Measurements from ENCODE around the gene LRRC27. TPM values are rescaled to one million over a fixed set of nuclear protein-coding genes. Genes with fewer than 3 reads are reported as not detected.

Gene LRRC27
- total RNA-seq, 3 donors from 2014 or later, result 0.89 to 2.0 (median 1.1) TPM

DNA sequence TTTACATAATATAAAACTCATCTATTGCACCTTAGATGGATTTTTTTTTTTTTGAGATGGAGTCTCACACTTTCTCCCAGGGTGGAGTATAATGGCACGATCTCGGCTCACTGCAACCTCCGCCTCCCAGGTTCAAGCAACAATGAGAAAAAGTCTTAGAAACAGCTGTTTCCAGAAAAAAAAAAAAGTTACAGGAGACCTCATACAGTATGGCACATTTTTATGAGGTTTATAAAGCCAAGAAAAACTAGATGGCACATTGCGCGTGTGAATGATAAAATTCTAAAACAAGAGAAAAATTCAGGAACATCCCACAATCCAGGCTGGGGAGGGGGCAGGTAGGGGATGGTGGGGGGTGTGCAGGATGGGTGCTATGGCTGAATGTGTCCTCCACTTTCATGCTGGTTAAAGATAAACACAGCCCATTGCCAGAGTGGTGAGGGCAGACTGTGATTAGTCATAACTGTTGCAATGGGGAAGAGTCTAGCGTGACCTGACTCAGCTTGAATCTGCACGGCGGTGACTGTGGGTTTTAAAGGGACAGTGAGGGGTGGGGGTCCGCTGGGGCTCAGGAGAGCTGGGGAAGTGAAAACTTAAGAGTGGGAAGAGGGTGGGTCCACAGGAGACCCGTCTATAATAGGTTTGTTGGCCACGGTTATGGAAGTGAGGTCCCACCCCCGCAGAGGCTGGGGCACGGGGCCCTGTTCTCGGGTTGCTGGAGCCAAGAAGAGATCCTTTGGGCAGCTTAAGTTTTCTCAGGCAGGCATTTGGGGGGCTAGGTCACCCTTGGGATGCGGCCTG is 11.9 kb upstream of the LRRC27 start:
- peaks cover 9% of the 10 kb centered on the region for H3K36me3 Mint-ChIP-seq (ENCODE audit: insufficient read depth)
- H3K9me3 Mint-ChIP-seq, result no peaks in the 10 kb centered on the region
- no peak overlapping the region for H3K4me3 Mint-ChIP-seq

DNA sequence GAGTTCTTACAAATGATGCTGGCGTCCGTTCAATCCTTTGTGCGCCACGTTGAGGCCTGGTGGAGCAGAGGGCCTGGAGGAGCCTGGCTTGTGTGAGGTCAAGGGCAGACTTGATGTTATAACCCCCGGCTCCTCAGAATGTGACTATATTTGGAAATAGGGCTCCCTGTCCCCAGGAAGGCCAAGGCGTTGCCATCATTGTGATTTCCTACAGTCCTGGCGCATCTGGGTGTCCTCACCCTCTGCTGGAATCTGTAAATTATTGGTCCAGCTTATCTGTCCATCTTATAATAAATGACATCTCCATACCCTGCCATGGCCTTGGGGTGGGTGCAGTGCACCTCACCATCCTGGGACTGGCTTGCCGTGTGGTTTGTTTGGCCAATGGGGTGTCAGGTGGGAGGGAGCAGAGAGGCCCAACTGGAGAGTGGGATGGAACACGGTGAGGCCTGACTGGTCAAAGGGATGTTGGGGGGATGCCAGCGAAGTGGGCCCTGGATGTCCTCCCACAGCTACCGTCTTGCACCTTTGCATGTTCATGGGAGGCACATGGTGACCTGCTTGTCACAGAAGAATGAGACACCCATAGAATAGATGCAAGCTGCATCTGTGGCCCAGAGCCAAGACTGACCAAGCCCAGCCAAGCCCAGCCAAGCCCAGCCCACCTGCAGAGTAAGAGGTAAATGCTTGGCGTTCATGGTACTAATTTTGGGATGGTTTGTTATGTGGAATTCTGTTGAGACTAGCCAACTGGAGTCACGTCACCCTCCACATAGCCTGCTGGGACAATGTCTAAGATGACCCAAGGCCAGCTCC is 11.1 kb upstream of the LRRC27 start:
- peaks cover 11% of the 10 kb centered on the region for H3K36me3 Mint-ChIP-seq (ENCODE audit: insufficient read depth)
- peaks cover 17% of the 10 kb centered on the region for H3K4me1 Mint-ChIP-seq (ENCODE audit: low read depth)
- H3K27me3 Mint-ChIP-seq (ENCODE audit: low read depth), result no peaks in the 10 kb centered on the region
- no peak for DNase-seq
- ATAC-seq, result peak in 1 of 2 donors; percentile 8
- no peaks in the 10 kb centered on the region for H3K9me3 Mint-ChIP-seq
- no peak overlapping the region for H3K4me3 Mint-ChIP-seq

More for the DNA sequence above, 11.9 kb upstream of the LRRC27 start:
- Mint-ChIP-seq H3K27me3 (ENCODE audit: low read depth) (no peaks in the 10 kb centered on the region), H3K4me1 (ENCODE audit: low read depth) (peaks cover 15% of the 10 kb centered on the region)
- ATAC-seq (peak; percentile 98), DNase-seq (no peak)

DNA sequence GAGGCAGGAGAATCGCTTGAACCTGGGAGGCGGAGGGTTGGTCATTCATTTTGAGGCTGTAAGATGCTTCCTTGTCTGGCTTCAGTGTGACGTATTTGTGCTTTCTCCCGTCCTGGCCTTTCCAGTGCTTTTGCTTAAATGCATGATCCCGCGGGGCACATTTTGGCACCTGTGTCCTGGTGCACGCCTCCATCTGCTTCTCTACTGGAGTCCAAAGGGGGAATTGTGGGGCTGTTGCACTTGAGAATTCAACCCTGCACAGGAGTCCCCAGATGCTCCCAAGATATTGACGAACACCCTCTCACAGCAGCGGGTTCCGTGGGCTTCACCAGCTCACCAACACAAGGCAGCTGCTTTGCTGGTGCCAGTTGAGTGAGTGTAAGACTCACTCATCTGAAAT is 10.3 kb upstream of the LRRC27 start:
- no peaks in the 10 kb centered on the region for H3K9me3 Mint-ChIP-seq
- DNase-seq (no peak), ATAC-seq (no peak)
- peaks cover 26% of the 10 kb centered on the region for H3K4me1 Mint-ChIP-seq (ENCODE audit: low read depth)
- no peak overlapping the region for H3K4me3 Mint-ChIP-seq
- peaks cover 15% of the 10 kb centered on the region for H3K36me3 Mint-ChIP-seq (ENCODE audit: insufficient read depth)
- H3K27me3 Mint-ChIP-seq (ENCODE audit: low read depth), result no peaks in the 10 kb centered on the region

DNA sequence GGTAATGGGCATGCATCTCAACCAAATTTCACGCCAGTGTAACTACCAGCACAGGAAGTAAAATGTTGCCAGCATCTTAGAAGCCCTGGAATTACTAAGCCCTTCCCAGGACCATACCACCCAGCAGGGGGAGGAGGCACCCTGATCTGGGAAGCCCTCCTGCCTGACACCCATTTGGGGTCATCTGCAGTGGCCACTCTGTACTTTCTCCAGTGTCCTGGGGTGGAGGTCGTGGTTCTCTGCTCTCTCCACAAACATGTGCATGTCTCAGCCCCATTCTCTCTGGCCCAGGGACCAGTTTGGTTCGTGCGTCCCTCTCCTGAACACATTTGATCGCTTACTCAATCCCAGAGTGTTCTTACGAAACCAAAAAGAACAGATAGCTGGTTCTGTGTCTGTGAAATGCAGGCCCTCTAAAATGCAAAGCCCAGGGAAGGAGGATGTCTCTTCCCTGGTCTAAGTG is 9.4 kb upstream of the LRRC27 start:
- Mint-ChIP-seq H3K4me3 (no peak overlapping the region), H3K9me3 (no peaks in the 10 kb centered on the region), H3K36me3 (ENCODE audit: insufficient read depth) (peaks cover 17% of the 10 kb centered on the region), H3K27me3 (ENCODE audit: low read depth) (no peaks in the 10 kb centered on the region), H3K4me1 (ENCODE audit: low read depth) (peaks cover 31% of the 10 kb centered on the region)
- DNase-seq (no peak), ATAC-seq (no peak)

DNA sequence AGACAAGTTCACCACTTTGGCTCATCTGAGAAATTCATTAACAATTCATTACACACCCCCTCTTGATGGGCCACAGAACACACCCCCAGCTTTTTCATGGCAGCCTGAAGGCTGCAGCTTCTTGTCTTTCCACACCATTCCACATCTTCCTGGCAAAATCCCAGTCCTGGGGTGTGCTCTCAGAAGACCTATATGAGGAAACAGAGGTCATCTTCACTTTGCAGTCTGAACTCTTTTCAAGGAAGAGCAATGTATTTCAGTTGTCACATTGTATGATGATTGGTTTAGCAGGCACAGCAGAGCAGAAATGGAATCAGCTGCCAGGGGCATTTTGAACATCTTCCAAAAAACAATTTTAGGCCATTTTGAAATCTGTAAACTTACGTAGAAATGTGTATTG is 7.8 kb upstream of the LRRC27 start:
- Mint-ChIP-seq H3K36me3 (ENCODE audit: insufficient read depth) (peaks cover 17% of the 10 kb centered on the region), H3K27me3 (ENCODE audit: low read depth) (no peaks in the 10 kb centered on the region), H3K9me3 (no peaks in the 10 kb centered on the region), H3K4me3 (no peak overlapping the region), H3K4me1 (ENCODE audit: low read depth) (peaks cover 43% of the 10 kb centered on the region)
- ATAC-seq (no peak), DNase-seq (no peak)

DNA sequence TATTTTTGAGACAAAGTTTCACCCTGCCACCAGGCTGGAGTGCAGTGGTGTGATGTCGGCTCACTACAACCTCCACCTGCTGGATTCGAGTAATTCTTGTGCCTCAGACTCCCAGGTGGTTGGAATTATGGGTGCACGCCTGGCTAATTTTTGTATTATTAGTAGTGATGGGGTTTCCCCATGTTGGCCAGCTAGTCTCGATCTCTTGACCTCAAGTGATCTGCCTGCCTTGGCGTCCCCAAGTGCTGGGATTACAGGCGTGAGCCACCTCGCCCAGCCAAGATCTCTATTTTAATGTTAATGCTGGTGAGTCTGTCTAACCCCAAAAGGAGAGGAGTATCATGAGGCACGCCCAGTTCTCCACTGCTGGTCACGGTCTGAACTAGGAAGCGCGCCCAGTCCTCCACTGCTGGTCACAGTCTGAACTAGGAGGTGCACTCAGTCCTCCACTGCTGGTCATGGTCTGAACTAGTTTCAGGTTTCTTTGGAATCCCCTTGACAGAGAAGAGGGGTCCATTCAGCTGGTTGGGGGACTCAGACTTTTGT is 5.6 kb upstream of the LRRC27 start:
- H3K4me1 Mint-ChIP-seq (ENCODE audit: low read depth), result peaks cover 54% of the 10 kb centered on the region
- no peaks in the 10 kb centered on the region for H3K27me3 Mint-ChIP-seq (ENCODE audit: low read depth)
- H3K9me3 Mint-ChIP-seq, result no peaks in the 10 kb centered on the region
- no peak overlapping the region for H3K4me3 Mint-ChIP-seq
- no peak for ATAC-seq
- no peak for DNase-seq
- peaks cover 17% of the 10 kb centered on the region for H3K36me3 Mint-ChIP-seq (ENCODE audit: insufficient read depth)

DNA sequence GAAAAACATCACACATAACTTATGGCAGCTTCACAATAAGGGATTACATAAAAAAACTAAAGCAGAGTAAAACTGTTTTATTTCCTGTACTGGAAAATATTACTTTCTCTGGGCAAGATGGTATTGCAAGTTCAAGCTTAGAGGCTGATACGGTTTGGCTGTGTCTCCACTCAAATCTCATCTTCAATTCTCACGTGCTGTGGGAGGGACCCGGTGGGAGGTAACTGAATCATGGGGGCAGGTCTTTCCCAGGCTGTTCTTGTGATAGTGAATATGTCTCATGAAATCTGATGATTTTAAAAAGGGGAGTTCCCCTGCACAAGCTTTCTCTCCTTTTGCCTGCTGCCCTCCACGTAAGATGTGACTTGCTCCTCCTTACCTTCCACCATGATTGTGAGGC is 5.1 kb upstream of the LRRC27 start:
- Mint-ChIP-seq H3K4me1 (ENCODE audit: low read depth) (peaks cover 54% of the 10 kb centered on the region), H3K4me3 (peak overlapping the region; percentile 44), H3K27me3 (ENCODE audit: low read depth) (no peaks in the 10 kb centered on the region), H3K9me3 (no peaks in the 10 kb centered on the region), H3K36me3 (ENCODE audit: insufficient read depth) (peaks cover 17% of the 10 kb centered on the region)
- ATAC-seq, result peak; percentile 38 to 49
- DNase-seq, result peak; percentile 34

DNA sequence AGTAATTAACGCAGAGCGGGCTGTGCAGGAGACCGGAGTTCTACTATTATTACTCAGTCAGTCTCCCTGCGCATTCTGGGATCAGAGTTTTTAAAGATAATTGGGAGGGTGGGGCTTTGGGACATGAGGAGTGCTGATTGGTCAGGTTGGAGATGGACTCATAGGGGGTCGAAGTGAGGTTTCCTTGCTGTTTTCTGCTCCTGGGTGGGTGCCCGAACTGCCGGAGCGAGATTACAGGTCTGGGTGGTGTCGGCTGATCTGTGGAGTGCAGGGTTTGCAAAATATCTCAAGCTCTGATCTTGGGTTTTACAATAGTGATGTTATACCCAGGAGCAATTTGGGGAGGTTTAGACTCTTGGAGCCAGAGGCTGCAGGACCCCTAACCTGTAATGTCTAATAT is 3.9 kb upstream of the LRRC27 start:
- Mint-ChIP-seq H3K9me3 (no peaks in the 10 kb centered on the region), H3K4me3 (no peak overlapping the region), H3K27me3 (ENCODE audit: low read depth) (no peaks in the 10 kb centered on the region), H3K4me1 (ENCODE audit: low read depth) (peaks cover 61% of the 10 kb centered on the region), H3K36me3 (ENCODE audit: insufficient read depth) (peaks cover 17% of the 10 kb centered on the region)
- ATAC-seq (no peak), DNase-seq (no peak)

DNA sequence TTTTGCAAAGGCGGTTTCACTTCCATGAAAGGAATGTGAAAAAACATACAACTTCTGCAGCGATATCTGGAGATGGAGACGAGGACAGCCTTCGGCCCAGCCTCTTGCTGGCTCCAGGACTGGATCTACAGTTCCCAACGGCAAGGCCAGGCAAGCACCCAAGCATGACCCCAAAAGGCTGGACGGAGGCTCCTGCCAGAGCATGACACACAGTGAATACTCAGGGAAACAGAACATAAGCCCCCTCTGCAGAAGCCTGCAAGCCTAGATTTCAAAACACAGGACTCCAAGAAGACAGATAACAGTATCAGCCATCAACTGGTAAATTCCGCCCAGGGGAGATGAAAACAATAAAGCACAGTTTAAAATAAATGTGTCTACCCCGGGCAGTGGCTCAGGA is 3.3 kb upstream of the LRRC27 start:
- no peaks in the 10 kb centered on the region for H3K9me3 Mint-ChIP-seq
- no peak overlapping the region for H3K4me3 Mint-ChIP-seq
- no peak for DNase-seq
- H3K4me1 Mint-ChIP-seq (ENCODE audit: low read depth), result peaks cover 68% of the 10 kb centered on the region
- H3K27me3 Mint-ChIP-seq (ENCODE audit: low read depth), result no peaks in the 10 kb centered on the region
- no peak for ATAC-seq
- peaks cover 17% of the 10 kb centered on the region for H3K36me3 Mint-ChIP-seq (ENCODE audit: insufficient read depth)

DNA sequence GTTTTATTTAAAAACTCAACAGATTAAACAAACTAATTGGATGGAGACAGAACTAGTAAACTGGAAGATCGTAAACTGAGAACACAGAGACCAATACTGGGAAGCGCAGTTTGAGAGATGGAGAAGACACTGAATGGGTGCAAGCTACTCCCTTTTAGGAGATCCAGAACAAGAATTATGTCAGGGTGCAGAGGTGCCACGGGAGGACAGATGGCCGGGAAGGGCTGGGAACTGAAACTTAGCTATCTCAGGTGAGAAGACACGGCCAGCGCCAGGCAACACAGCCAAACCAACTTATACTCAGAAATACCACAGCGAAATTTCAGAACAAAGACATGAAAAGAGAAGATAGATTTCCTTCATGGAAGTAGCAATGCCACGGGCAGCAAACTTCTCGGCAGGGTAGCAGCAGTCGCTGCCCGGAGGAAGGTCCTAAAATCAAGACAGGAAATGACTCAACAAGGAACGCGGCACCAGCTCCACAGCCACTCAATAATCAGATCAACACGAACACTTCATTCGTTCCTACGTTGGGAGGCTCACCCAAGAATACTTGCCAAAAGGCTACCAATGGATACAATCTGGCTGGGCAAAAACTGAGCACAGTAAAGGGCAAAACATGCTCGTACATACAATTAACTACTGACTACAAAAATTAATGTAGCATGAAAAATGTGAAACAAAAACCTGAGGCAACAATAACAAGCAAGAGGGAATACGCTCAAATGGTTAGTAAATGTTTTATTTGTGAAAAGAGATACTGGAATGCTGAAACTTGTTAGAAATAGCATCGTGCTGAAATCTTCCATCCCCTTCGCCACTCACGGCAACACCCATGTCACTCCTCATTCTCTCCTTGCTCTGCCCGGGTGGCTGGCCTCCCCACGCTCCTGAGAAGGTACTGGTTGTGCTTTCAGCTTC is 2.2 kb upstream of the LRRC27 start:
- Mint-ChIP-seq H3K27me3 (ENCODE audit: low read depth) (no peaks in the 10 kb centered on the region), H3K9me3 (no peaks in the 10 kb centered on the region), H3K4me3 (peak overlapping the region; percentile 92), H3K4me1 (ENCODE audit: low read depth) (peaks cover 64% of the 10 kb centered on the region), H3K36me3 (ENCODE audit: insufficient read depth) (peaks cover 11% of the 10 kb centered on the region)
- no peak for DNase-seq
- ATAC-seq, result no peak

DNA sequence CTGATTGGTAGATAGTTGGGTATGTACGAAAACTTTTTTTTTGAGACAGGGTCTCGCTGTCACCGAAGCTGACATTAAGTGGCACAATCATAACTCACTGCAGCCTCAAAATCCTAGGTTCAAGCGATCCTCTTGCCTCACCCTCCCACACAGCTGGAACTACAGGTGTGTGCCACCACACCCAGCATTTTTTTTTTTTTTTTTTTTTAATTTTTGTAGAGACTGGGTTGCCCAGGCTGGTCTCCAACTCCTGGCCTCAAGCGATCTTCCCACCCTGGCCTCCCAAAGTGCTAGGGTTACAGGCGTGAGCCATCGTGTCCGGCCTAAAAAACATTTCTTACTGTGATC is 1.5 kb upstream of the LRRC27 start:
- DNase-seq (no peak), ATAC-seq (no peak)
- Mint-ChIP-seq H3K36me3 (ENCODE audit: insufficient read depth) (peaks cover 7% of the 10 kb centered on the region), H3K4me3 (peak overlapping the region; percentile 92), H3K9me3 (no peaks in the 10 kb centered on the region), H3K27me3 (ENCODE audit: low read depth) (no peaks in the 10 kb centered on the region), H3K4me1 (ENCODE audit: low read depth) (peaks cover 61% of the 10 kb centered on the region)

DNA sequence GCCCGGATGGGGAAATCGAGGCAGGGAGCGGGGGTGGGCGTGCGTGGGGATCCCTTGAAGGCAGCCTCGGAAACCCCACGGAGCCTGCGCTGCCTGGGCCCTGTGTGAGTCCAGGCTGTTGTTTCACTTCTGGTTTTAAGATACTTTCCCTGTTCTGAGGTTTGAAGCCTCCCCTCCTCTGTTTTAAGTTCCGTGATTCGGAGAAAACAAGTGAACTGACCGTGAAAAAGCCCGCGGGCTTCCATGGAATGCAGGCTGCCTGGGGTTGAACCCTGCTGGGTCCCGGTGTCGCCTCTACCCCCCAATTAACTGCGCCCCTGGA is 401 bp downstream of the LRRC27 start:
- H3K36me3 Mint-ChIP-seq (ENCODE audit: insufficient read depth), result no peaks in the 10 kb centered on the region
- peak; percentile 27 to 38 for ATAC-seq

DNA sequence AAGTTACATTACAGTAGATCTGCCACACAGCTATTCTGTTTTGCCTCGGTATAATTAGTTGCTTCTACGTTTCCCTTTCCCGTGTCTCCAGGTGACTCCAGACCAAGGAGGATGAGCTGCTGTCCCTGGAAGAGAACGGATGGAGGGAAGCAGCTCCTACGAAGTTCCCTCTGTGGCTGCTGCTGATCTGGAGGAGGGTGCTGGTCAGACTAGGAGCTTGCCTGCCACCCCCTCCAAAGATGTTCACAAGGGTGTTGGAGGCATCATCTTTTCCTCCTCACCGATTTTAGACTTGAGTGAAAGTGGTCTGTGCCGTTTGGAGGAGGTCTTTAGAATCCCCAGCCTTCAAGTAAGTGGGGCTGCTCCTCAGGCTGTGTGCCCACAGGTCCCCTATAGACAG is 1.4 kb downstream of the LRRC27 start:
- no peak for DNase-seq
- H3K27me3 Mint-ChIP-seq (ENCODE audit: low read depth), result no peaks in the 10 kb centered on the region
- H3K4me3 Mint-ChIP-seq, result peak overlapping the region; percentile 92
- no peak for ATAC-seq
- H3K36me3 Mint-ChIP-seq (ENCODE audit: insufficient read depth), result no peaks in the 10 kb centered on the region
- H3K4me1 Mint-ChIP-seq (ENCODE audit: low read depth), result peaks cover 58% of the 10 kb centered on the region
- no peaks in the 10 kb centered on the region for H3K9me3 Mint-ChIP-seq

More for the DNA sequence above, 401 bp downstream of the LRRC27 start:
- no peaks in the 10 kb centered on the region for H3K9me3 Mint-ChIP-seq
- DNase-seq, result no peak
- H3K27me3 Mint-ChIP-seq (ENCODE audit: low read depth), result no peaks in the 10 kb centered on the region
- peak overlapping the region; percentile 92 for H3K4me3 Mint-ChIP-seq
- peaks cover 62% of the 10 kb centered on the region for H3K4me1 Mint-ChIP-seq (ENCODE audit: low read depth)

DNA sequence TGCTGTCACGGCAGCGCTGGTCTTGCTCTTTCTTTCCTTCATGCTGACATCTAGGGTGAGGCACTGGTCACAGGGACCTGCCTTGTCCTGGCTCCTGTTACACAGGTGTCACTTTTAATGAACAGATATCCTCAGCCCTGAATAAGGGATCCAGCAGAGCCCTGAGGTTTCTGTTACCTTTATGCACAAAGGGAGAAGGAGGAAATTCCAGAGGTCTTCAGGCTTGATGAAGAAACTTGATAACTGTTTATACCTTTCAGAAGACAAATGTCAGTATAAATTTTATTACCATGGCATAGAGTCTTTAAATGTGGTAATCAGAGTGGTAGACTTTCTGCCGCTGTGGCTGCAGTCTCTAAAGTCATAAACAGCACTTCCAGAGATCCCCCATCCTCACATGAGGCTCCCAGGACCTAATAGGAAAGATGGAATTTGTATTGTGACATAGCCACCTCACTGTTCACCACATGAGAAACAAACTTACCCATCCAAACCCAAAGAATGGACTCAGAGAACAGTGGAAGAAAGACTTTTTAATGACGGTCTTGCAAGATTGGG is 2.7 kb downstream of the LRRC27 start:
- no peak for DNase-seq
- ATAC-seq, result no peak
- H3K9me3 Mint-ChIP-seq, result no peaks in the 10 kb centered on the region
- H3K27me3 Mint-ChIP-seq (ENCODE audit: low read depth), result no peaks in the 10 kb centered on the region
- H3K36me3 Mint-ChIP-seq (ENCODE audit: insufficient read depth), result peaks cover 2% of the 10 kb centered on the region
- H3K4me1 Mint-ChIP-seq (ENCODE audit: low read depth), result peaks cover 48% of the 10 kb centered on the region
- H3K4me3 Mint-ChIP-seq, result no peak overlapping the region

Measured in activated T-cell treated with anti-CD3 and anti-CD28 coated beads, Interleukin-2, amount 50 U/mL, for 4 hours (primary cell).